Progenitor cell of endocrine pancreas (in vitro differentiated cells): ENCODE data around the gene ICAM1. TPM values are rescaled to one million over a fixed set of nuclear protein-coding genes. Genes with fewer than 3 reads are reported as not detected.

Source experiments
- DNase-seq: peaks from one replicate; pipeline ENCODE4 v3.0.0; 2021; ENCODE audit warnings: low spot score; ENCODE audit not compliant: unreplicated experiment
- H3K27ac Mint-ChIP-seq: 2 replicates; pipeline ENCODE4 v1.8.0; 2021; ENCODE audit warnings: mild to moderate bottlenecking, moderate library complexity, mixed read lengths
- H3K27me3 Mint-ChIP-seq: 2 replicates; pipeline ENCODE4 v1.8.0; 2021; ENCODE audit warnings: mixed read lengths
- H3K36me3 Mint-ChIP-seq: 2 replicates; pipeline ENCODE4 v1.8.0; 2022; ENCODE audit warnings: mixed read lengths; ENCODE audit not compliant: insufficient read depth
- H3K4me1 Mint-ChIP-seq: 2 replicates; pipeline ENCODE4 v1.8.0; 2021; ENCODE audit warnings: low read depth, mixed read lengths
- H3K4me3 Mint-ChIP-seq: 2 replicates; pipeline ENCODE4 v1.8.0; 2021; ENCODE audit warnings: low read depth, mild to moderate bottlenecking, moderate library complexity, mixed read lengths
- H3K9me3 Mint-ChIP-seq: 2 replicates; pipeline ENCODE4 v1.8.0; 2021; ENCODE audit warnings: low read depth, mixed read lengths
- total RNA-seq: library from RNA; stranded (reverse); gene quantifications from 2 replicates; pipeline ENCODE4 v1.2.1, GENCODE V29; 2021
- TF ChIP-seq, protein P1 (sequence below): fragments of 200-600 bp; sonication (generic); IDR thresholded peaks from one replicate; pipeline ENCODE4 v1.5.0; 2021; ENCODE audit warnings: antibody characterized with exemption, mild to moderate bottlenecking; ENCODE audit not compliant: unreplicated experiment

Gene ICAM1
- total RNA-seq, 1 donor from 2014 or later: 0.17 TPM

DNA sequence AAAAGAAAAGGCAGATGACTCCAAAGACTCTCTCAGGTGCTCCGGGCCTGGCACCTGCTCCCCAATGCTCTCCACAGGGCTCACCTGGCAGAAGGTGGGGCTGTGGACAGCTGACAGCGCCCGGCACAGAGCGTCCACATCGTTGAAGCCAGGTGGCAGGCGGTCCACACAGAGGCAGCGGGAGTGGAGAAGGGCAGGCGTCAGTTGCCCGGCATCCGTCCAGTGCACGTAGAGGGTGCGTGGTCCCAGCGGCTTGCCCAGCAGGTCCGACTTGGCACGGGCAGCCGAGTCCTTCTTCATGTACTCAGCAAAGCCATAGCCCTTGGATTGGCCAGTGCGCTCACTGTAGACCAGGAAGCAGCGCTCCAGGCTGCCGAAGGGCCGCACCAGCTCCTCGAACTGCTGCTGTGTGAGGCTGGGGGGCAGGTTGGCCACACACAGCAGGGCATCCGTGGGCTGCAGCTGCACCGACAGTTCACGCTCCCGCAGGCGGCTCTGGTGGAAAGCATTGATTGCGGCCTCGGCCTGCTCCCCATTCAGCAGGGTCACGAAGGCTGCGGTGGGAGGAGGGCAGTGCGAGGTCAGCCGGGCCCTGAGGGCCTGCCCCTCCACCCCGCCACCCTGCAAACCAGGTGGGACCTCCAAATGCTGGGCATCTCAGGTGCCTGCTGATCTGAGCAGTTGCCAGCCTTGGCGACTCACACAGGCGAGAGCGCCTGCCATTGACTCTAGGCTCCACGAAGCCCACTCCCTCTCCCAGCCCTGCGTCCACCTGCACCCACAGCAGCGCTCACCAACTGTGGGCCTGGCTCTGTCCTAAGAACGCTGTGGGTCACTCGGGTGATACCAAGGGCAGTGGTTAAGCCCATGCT, 57.9 kb downstream of the ICAM1 start:
- Mint-ChIP-seq H3K36me3 (no peaks in the 10 kb centered on the region), H3K4me1 (peaks cover 9% of the 10 kb centered on the region), H3K9me3 (no peaks in the 10 kb centered on the region), H3K27ac (no peak overlapping the region), H3K27me3 (no peaks in the 10 kb centered on the region), H3K4me3 (no peak overlapping the region)
- DNase-seq: no peak
- TF ChIP-seq, protein P1, sequence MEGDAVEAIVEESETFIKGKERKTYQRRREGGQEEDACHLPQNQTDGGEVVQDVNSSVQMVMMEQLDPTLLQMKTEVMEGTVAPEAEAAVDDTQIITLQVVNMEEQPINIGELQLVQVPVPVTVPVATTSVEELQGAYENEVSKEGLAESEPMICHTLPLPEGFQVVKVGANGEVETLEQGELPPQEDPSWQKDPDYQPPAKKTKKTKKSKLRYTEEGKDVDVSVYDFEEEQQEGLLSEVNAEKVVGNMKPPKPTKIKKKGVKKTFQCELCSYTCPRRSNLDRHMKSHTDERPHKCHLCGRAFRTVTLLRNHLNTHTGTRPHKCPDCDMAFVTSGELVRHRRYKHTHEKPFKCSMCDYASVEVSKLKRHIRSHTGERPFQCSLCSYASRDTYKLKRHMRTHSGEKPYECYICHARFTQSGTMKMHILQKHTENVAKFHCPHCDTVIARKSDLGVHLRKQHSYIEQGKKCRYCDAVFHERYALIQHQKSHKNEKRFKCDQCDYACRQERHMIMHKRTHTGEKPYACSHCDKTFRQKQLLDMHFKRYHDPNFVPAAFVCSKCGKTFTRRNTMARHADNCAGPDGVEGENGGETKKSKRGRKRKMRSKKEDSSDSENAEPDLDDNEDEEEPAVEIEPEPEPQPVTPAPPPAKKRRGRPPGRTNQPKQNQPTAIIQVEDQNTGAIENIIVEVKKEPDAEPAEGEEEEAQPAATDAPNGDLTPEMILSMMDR: no peak

DNA sequence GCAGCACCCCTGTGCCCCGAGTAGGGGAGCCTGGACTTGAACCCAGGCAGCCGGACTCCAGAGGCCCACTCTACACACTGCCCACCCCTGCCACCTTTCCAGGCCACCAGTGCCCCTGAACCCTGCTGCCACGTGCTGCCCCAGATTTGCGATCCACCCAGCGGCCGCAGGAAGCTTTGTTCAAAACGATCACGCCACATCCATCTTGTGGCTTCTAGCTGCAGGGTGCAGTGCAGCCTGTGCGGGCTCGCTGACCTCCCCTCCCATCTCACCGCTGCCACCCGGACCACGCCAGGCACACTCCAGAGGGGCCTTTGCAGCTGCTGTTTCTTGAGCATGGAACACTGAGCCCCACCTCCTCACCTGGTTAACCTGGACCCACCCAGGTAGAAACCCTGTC, 58.6 kb downstream of the ICAM1 start:
- Mint-ChIP-seq H3K4me3 (no peak overlapping the region), H3K9me3 (no peaks in the 10 kb centered on the region), H3K27ac (no peak overlapping the region), H3K4me1 (peaks cover 12% of the 10 kb centered on the region), H3K36me3 (no peaks in the 10 kb centered on the region), H3K27me3 (no peaks in the 10 kb centered on the region)
- DNase-seq: no peak
- TF ChIP-seq, protein P1: no peak

DNA sequence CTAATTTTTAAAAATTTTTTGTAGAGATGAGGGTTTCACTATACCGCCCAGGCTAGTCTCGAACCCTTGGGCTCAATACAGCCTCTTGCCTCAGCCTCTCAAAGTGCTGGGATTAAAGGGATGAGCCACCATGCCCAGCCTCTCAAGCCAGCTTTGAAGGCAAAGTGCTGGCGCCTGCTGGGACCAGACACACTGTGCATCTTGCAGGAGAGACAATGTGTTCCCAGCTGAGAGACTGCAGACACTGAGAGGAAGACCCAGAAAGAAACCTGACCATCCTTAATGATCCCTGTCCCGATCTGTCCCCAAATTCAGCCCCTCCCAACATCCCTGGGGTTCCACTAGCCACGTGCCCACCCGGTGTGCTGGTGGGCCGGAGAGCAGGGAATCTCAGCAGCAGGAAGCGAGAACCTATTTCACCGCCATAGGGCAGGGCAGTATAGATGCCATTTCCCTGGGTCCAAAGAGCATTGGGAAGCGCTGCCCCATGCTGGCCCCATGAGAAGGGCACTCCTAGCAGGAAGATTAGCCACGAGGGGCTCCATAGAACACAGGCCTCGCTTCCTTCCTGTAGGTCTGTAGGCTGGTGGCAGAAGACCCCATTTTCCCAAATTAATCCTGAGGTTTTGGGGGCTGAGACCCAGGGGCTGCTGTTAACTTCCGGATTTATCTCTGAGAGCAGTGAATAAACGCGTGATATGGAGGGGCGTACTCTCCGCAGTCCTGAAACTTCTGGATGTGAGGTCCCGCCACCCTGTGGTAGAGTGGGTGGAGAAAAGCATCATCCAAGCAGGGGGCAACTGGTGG, 61.4 kb downstream of the ICAM1 start:
- Mint-ChIP-seq H3K27ac (peak overlapping the region; percentile 96), H3K4me1 (peaks cover 12% of the 10 kb centered on the region), H3K27me3 (no peaks in the 10 kb centered on the region), H3K36me3 (no peaks in the 10 kb centered on the region), H3K4me3 (peak overlapping the region; percentile 96), H3K9me3 (no peaks in the 10 kb centered on the region)
- TF ChIP-seq, protein P1: no peak
- no peak for DNase-seq

DNA sequence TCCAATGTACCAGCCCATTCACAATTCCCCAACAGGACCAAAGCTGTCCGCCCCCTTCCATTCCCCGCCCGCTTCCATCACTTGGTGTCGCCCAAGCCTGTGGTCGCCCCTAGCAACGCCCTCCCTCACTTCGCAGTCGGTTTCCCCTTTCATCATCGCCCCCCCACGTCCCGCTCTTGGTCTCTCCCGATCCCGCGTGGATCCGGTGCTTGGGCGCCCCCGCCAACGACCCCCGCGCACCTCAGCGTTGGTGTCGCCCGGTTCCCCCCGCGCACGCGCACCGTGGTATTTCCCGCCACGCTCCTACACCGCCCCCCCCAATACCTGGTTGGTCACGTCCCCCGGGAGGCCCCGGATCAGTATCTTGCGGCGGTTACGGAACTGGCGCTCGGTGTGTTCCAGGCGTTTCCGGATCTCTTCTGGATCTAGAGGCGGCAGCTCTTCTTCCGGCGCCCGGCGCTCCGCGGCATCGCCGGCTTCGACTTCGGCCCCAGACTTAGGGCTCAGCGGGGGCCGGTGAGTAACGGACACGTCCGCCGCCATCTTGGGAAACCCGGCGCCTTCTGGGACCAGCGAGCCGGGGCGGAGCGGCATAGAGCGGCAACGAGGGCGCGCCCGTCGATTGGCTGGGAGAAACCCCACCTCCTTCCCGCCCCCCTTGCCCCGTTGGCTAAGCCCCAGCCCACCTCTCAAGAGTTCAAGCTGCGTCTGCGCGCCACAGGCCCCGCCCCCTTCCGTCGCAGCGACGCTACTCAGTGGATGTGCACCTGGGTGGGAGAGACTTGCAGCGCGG, 62.2 kb downstream of the ICAM1 start, which contains the start of gene RAVER1:
RAVER1 (minus strand) TSS at position 565 of the 793 bp plus-strand sequence; CDS start at position 543, 22 bp downstream.
- H3K4me1 Mint-ChIP-seq: peaks cover 12% of the 10 kb centered on the region
- TF ChIP-seq, protein P1: no peak
- peak within 1 kb of the TSS; percentile 96 for H3K27ac Mint-ChIP-seq
- peak within 1 kb of the TSS; percentile 96 for H3K4me3 Mint-ChIP-seq
- no peaks in the 10 kb centered on the region for H3K36me3 Mint-ChIP-seq
- DNase-seq: peak; percentile 94
- H3K9me3 Mint-ChIP-seq: no peaks in the 10 kb centered on the region
- H3K27me3 Mint-ChIP-seq: no peaks in the 10 kb centered on the region
